Measurements from ENCODE around the gene ARHGAP29.
A peak's percentile ranks its signal among the peaks of the same experiment; 100 is the strongest.
"Not testable (repeated sequence)": the region's sequence is repeated elsewhere in the genome, so short reads cannot be mapped to it uniquely, and the experiment has no call there.

The ARHGAP29 gene

DNA sequence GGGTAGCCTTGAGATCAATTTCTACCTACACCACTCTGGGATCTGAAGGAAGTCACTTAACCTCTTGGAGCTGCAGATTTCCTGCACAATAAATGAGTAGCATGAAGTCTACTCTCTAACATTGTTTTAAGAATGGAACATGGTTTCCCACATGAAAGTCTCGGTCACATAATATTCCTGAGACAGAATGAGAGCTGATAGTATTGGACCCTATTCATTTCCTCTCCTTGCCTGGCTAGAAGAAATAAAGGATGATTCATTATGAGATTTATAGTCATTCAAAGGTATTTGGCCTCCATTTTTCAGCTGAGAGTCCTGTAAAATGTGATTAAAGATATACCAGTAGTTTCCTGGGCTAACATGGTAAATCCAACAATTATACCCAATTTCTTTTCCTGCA is 56.7 kb downstream of the ARHGAP29 start:
- DNase-seq (ENCODE audit: low read depth in 2 of 2), result no peak

DNA sequence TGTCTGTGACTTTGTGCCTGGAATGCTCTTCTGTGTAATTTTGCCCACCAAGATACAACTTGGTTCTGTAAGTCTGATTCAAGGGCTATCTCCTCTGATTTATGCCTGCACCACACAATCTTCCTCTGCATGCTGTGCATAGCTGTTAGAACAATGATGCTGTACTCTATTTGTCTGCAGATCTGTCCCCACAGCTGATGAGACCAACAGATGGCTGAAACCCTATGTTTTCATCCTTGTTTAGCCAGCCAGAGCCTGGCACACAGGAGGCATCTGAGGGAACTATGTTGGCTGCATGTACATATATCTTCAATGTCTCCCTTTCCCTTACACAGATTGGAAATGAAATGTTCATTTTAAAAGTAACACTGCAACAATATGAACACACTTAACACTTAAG is 58.5 kb downstream of the ARHGAP29 start:
- DNase-seq (ENCODE audit: low read depth in 2 of 2), result no peak

DNA sequence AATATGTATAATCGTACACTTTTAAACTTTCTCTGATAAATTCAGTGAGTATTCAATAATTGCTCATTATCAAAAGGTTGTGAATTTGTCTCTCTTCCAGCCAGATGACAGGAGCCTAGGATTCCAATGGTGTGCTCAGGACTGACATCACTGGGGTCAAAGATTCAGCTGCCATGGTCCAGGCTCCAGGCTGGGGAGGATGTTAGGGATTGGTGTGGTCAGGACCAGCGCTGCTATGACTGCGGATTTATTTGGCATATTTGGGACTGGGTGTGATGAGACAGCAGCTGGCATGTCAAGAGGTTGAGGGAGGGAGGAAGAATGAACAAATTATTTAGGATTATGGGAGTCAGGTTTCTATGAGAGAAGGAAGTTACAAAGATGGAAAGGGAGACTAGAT is 68.3 kb downstream of the ARHGAP29 start:
- no peak for DNase-seq (ENCODE audit: low read depth in 2 of 2)

DNA sequence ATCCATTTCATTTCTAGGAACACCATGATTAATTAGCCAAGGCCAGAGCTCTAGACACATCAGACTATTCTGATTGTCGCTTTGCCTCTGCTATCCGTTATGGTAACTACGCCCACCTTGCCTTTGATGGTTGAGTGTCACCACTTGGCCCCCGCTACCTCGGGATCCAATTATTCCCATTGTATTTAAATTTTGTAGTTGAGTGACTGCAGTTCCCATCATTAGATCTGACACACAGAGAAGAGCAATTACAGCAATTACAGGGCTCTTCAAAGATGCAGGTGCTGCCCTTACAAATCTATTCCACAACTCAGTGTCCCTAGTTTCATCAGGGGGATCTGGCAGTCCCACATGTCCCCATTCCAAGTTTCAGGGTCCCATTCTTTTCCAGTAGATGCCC is 71.5 kb downstream of the ARHGAP29 start:
- DNase-seq (ENCODE audit: low read depth in 2 of 2), result no peak

DNA sequence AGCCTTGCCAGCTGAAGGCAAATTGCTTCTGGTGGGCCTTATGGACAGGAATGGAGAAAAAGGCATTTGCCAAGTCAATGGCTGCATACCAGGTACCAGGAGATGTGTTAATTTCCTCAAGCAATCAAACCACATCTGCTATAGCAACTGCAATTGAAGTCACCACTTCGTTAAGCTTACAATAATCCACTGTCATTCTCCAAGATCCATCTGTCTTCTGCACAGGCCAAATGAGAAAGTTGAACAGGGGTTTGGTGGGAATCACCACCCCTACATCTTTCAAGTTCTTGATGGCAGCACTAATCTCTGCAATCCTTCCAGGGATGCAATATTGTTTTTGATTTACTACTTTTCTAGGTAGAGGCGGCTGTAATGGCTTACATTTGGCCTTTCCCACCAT is 72.5 kb downstream of the ARHGAP29 start:
- DNase-seq (ENCODE audit: low read depth in 2 of 2), result not testable (repeated sequence)

DNA sequence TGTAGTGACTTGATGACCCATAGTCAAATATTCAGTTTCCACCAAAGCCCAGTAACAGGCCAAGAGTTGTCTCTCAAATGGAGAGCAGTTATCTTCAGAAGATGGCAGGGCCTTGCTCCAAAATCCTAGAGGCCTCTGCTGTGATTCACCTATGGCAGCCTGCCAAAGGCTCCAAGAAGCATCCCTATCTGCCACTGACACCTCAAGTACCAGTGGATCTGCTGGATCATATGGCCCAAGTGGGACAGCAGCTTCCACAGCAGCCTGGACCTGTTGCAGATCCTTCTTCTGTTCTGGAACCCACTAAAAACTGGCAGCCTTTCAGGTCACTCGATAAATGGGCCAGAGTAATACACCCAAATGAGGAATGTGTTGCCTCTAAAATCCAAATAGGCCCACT is 73.3 kb downstream of the ARHGAP29 start:
- not testable (repeated sequence) for DNase-seq (ENCODE audit: low read depth in 2 of 2)

DNA sequence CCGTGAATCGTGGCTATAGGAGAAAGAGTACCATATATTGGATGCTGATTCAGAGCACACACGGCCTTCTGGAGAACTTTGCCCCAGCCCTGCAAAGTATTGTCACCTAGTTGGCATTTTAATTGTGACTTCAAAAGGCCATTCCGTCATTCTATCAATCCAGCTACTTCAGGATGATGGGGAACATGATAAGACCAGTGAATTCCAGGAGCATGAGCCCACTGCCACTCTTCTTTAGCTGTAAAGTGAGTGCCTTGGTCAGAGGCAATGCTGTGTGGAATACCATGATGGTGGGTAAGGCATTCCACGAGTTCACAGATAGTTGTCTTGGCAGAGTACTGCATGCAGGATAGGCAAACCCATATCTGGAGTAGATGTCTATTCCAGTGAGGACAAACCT is 74.1 kb downstream of the ARHGAP29 start:
- not testable (repeated sequence) for DNase-seq (ENCODE audit: low read depth in 2 of 2)

DNA sequence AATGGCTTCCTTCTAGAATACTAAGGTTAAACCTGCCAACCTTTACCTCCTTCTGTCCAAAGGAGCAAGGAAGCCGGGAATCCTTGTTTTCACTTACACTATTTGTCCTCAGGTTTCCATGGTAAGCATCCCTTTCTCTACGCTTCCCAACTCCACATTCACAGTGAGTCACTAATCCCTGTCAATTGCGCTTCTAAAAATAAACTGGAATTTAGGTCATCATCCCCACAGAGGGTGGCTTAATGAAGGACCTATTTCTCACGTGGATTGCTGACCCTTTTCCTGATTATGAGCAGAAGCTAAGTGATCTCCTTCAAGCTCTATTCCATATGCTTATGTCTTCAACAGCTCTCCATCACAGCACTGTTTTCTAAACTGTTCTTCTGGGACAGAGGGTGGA is 76.6 kb downstream of the ARHGAP29 start:
- peak; percentile 31 to 35 for DNase-seq (ENCODE audit: low read depth in 2 of 2)

DNA sequence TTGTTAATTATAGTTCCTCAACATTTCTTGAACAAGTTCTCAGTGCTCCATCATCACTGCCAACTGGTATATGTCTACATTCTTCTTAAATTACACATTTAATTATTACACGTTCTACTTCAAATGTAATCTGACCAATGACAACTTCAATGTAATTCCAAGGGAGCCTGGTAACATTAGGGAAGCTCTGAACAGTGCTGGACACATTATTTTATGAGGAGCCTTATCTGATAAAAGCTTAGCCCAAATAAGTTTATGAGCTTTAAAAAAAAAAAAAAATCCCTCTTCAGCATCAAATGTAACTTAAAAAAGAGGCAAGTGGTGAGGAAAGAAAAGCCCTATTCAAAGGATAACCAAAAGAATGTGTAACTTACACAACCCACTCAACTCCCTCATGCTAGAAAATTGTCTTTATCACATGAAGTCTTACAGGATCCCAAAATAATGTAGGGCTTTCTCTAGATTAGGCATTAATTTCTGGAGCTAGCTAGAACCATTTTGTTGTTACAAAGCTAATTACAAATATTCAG is 81.2 kb downstream of the ARHGAP29 start:
- no peak for DNase-seq (ENCODE audit: low read depth in 2 of 2)

DNA sequence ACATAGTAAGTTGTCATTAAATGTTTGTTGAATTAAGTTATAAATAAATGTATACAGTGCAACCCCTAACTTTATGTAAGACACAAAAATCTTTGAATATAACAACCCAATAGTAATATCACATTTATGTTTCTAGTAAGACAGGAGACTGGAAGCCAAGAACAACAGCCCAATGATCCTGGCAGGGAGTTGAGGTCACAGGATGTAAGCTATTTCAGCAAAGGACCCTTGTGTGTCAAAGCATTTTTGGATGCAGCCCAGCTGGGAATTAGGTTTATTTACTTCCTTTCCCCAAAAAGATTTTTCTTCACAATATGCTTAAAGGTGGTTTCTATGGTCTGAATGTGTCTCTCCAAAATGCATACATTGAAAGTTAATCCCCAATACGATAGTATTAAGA is 82.4 kb downstream of the ARHGAP29 start:
- DNase-seq (ENCODE audit: low read depth in 2 of 2), result no peak

DNA sequence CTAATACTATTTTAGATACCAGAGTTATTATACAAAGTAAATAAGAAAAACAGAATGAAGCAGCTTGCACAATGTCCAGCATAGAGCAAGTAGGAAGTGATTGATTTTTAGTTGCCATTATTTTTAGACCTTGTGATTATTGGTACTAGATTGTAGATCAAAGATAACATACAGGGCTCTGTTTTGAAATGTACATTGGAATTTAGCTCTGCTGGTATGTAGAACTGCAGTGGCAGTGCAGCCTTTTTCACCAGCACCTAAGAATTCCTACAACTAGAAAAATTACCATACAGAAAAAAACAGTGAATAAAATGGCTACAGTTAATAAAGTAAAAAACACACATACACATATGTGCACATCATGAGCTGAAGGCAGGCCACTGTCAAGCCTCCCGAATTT is 84.3 kb downstream of the ARHGAP29 start:
- DNase-seq (ENCODE audit: low read depth in 2 of 2), result no peak

DNA sequence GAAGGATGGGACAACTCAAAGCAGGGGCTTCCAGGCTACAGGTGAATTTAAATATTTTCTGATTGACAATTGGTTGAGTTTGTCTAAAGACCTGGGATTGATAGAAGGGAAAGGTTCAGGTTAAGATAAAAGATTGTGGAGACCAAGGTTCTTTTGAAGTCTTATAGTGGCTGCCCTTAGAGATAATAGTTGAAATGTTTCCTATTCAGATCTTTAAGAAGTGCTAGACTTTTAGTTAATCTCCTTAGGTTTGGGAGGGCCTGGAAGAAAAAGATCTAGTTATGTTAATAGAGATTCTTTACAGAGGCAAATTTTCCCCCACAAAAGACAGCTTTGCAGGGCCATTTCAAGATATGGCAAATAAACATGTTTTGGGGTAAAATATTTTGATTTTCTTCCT is 88.2 kb downstream of the ARHGAP29 start:
- not testable (repeated sequence) for DNase-seq (ENCODE audit: low read depth in 2 of 2)

DNA sequence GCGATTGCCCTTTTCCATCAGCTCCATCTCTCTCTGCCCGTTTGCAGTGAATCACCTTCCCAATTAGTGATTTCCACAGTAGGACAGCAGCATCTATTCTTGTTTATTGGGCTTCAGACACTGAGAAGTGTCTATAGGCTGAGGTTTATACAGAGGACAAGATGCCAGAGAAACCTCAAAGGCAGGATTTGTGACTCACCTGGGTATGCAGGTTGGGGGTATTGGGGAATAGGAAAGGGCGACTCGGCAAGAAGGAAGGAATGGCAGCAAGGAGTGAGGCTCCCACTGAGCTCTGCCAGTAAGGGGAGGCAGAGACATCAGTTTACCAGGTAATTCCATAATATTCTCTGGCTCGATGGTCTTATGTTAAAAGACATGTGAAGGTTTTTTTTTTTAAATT is 91.1 kb downstream of the ARHGAP29 start:
- no peak for DNase-seq (ENCODE audit: low read depth in 2 of 2)

DNA sequence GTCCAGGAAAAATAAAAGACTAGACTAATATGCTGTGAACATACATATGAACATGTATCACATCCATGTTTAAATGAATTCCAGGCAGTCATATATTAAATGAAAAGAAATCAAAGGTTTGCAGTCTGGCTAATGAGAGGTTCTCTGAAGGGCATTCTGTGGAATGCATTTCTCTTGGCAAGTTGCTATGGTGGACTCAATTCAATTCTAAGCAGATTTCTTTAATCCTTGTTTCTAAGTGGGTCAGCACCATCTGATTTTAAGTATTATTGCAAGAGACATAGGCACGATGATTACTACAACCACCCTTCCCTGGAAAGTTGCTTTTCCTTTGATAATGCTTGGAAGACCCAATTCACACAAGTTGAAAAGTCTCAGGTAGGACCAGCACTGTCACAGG is 92.5 kb downstream of the ARHGAP29 start:
- no peak for DNase-seq (ENCODE audit: low read depth in 2 of 2)

DNA sequence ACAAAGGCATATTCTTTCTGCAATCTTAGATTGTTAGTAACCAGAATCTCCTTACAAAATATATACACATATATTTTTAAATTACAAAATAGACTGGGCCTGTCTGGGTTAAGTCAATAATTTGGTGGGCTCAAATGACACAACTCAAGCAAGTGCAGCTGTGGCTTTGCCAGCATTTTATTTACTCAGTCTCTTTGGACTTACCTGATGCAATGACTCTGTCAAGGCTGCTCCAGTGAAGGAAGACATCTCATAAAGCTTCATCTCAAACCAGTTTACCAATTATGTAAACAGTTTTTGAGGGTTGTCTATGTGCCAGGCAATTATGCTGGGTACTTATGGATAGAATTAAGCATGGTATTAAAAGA is 93.6 kb downstream of the ARHGAP29 start:
- no peak for DNase-seq (ENCODE audit: low read depth in 2 of 2)

DNA sequence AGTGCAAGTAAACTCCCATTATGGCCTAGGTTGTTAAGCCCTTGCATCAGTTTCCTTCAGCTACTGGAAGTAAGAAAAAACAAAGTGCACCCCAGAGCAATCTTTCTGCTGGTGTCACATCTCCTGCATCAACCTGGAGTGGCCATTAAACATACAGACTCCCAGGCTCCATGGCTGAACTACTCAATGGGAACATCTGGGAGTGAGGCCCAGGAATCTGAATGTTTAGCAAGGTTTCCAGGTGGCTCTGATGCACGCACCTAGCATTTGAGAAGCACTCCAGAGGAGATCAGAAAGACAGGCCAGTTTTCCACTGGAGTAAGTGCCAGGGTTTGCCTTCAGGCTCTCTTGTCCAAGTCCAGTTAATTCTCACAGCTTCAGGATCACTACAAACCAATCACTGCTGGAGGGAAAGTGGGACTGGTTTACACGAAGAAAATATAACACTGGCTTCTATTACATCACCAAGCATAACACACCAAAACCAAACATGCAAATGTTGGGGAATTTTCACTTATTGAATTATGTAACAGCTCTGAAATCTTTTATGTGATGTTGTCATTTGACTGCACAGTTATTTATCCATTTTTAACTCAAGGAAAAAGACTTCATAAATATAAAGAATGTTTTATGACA is 94.1 kb downstream of the ARHGAP29 start:
- no peak for DNase-seq (ENCODE audit: low read depth in 2 of 2)

DNA sequence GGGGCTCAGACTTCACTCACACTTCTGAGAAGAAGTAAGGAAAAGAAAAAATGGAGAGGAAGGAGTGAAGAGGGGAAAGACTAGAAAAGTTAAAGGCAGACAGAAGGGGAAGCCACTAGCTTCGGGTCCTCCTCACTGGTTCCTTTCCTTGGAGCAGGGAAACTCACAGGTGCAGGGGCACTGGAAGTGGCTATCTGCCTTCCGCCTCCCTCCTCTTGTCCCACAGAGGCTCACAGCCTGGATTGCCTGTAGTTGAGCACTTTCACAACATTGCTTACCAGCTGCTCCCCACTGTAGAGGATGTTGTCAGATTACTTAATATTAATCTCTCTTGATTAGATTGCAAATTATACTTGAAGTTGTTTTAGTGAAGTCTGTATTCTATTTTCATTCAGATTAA is 94.8 kb downstream of the ARHGAP29 start:
- DNase-seq (ENCODE audit: low read depth in 2 of 2), result no peak

DNA sequence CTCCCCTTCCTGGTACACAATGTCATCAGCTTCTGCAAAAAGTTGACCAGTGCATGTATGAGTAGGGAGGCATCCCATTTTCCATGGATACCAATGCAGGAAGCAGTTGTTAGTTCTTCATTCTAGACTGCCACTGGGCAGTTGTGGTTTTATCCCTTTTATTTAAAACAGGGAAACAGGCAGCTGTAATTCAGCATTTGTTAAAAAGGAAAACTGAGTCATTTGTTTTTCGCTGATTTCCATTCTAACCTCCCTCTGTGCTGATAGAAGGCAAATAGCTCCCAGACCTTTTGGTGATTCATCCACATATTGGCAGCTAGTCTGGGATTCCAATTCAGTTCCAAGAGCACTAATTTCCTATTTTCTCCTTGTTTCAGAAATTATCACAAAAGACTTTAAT is 95.4 kb downstream of the ARHGAP29 start:
- peak; percentile 39 to 41 for DNase-seq (ENCODE audit: low read depth in 2 of 2)

DNA sequence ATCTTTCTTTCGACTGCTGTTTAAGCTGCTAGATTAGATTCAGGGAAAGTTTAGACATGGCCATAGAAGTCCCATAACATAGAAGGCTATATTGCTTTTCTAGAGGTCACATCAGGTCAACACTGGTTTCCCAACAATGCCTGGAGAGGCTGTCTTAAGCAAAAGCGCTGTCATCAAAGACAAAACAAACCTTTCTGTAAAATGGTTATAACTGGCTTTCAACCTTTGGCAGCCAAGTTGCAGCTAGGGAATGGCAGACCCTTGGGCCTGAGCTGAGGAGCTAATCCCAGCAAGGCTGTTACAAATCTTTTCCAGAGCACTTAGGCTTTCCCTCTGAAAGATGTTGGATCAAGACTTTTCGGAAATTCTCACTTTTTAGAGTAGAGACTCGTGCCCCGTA is 105.3 kb downstream of the ARHGAP29 start:
- no peak for DNase-seq (ENCODE audit: low read depth in 2 of 2)

DNA sequence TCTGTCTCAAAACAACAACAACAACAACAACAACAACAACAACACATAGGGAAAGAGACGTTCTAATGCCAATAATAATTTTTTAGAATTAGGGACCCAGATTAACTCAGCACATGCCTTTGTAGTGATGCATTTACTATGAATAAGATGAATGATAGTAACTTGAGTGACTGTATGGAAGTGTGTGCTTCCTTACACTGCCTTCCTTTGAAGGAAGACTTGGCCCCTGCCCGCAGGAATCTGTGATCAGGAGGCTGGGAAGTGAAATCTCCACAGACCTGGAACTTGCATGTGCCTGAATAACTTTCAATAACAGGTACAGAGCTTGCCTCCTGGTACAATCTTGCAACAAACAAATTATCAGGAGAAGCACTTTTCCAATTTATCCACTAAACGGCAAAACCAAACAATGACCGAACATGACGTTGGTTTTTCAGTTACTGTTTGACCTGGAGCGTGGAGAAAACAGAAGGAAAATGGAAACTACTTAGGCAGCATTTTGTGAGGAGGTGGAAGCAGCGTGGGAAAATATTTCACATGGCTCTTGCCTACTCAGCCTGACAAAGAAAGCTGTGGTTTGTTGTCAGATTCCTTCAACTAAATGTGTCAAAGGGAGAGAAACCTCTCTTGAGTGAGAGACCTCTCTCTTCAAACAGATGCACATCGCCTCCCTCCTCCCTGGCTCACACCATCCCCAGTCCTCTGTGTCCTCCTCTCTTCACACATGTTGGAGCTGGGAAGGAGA is 106.4 kb downstream of the ARHGAP29 start:
- DNase-seq (ENCODE audit: low read depth in 2 of 2), result no peak

DNA sequence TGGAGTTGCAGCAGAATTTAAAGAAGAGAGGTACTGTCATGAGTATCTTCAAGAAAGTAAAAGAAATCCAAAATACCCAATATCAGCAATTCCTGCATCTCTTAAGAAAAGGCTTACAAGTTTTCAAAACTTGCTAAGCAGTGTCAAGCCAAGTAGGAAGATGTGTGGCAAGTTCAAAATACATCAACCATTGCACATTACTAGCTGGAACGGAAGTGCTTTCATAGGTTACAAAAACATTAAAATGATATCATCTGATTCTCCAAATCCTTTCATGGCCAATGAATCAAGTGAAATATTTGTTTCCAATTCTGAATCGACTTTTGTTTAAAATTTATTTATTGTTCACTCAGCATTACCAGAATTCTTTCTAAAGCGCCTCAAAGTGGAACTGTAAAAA is 110.7 kb downstream of the ARHGAP29 start:
- DNase-seq (ENCODE audit: low read depth in 2 of 2), result no peak

DNA sequence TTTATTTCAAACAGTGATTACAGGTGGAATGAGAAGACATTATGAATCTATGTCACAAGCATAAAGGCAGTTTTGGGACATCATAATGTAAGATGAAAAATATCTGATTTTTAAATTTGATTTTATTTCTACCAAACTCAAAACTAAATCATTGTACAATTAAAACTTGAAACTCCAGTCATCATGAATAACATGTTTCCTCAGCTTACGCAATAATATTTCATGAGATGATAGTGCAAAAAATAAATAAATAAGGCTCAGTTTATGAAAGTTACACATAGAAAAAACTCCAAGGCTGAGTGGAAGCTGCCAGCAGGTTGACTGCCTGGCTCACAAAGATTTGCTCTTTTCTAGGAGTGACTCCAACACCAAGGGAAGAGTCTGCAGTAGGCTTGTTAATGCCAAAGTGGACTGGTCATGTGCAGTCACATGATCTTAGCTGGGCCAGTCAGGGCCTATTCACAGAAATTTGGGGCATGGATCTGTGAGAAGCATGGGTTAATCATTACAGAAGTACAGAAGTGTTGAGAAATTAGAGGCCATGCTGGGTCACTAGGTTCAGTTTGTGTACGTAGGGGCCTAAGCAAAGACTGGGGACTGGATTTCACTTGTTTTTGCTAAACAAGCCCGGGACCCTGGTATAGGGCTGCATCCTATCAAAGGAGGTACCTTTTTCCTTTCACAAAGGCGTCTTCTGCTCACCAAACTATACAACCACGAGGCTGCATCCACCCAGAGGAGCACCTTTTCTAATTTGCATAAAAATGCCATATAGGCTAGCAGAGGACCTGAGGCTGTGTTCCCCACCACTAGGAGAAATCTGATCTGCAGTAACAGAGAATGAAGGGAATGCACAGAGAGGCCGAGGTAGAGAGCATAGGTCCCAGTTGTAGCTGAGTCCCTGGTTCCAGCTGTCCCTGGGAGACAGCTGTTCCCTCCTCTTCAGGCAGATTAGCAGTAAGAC is 111.6 kb downstream of the ARHGAP29 start:
- DNase-seq (ENCODE audit: low read depth in 2 of 2), result no peak

Data from fibroblast of skin of left biceps (primary cell).